GM18873 (cell line): ENCODE data around the gene SRGAP2C.
"Not testable (repeated sequence)": the region's sequence is repeated elsewhere in the genome, so short reads cannot be mapped to it uniquely, and the experiment has no call there.

Source experiments
- ATAC-seq: cut with Tn5 transposase; IDR thresholded peaks from one replicate; pipeline ENCODE4 v1.9.1; 2021; ENCODE audit warnings: mild to moderate bottlenecking, moderate library complexity, moderate number of reproducible peaks; ENCODE audit not compliant: unreplicated experiment, low FRiP score

SRGAP2C gene

GRCh38 chr1:121400541-121401310, 216.0 kb downstream of the SRGAP2C start:
- not testable (repeated sequence) for ATAC-seq

- not testable (repeated sequence) for ATAC-seq
Observed at GRCh38 chr1:121401375-121401955, 216.7 kb downstream of the SRGAP2C start.

- ATAC-seq, result not testable (repeated sequence)
Observed at GRCh38 chr1:121403254-121403653, 218.5 kb downstream of the SRGAP2C start.

- ATAC-seq, result no peak
Observed at GRCh38 chr1:121408354-121408753, 223.6 kb downstream of the SRGAP2C start.

GRCh38 chr1:121413821-121414220, 229.0 kb downstream of the SRGAP2C start:
- ATAC-seq, result no peak

GRCh38 chr1:121414905-121415304, 230.1 kb downstream of the SRGAP2C start:
- ATAC-seq, result no peak

- ATAC-seq, result no peak
Observed at GRCh38 chr1:121417325-121417923, 232.6 kb downstream of the SRGAP2C start.

GRCh38 chr1:121418369-121419049, 233.7 kb downstream of the SRGAP2C start:
- no peak for ATAC-seq

GRCh38 chr1:121419050-121419615, 234.4 kb downstream of the SRGAP2C start:
- not testable (repeated sequence) for ATAC-seq

GRCh38 chr1:121421490-121421889, 236.7 kb downstream of the SRGAP2C start:
- not testable (repeated sequence) for ATAC-seq

GRCh38 chr1:121423956-121424355, 239.2 kb downstream of the SRGAP2C start:
- not testable (repeated sequence) for ATAC-seq

GRCh38 chr1:121433517-121433916, 248.7 kb downstream of the SRGAP2C start:
- not testable (repeated sequence) for ATAC-seq

GRCh38 chr1:121438862-121439261, 254.1 kb downstream of the SRGAP2C start:
- ATAC-seq, result not testable (repeated sequence)

- no peak for ATAC-seq
Observed at GRCh38 chr1:121440993-121441392, 256.2 kb downstream of the SRGAP2C start.
